ENCODE data around the gene SMAD7.

GRCh38 chr18:48913775-48914174 lies 37.0 kb downstream of the SMAD7 start:
- no peak for TF ChIP-seq CTCF (conservative IDR thresholded peaks at IDR 0.05)
- no peak for TF ChIP-seq EZH2 (IDR thresholded peaks at IDR 0.05; ENCODE audit: low read depth)
